K562 (cell line): Measurements from ENCODE around the gene ZNF778. TPM values are rescaled to one million over a fixed set of nuclear protein-coding genes. Genes with fewer than 3 reads are reported as not detected.

Experiments
- ATAC-seq: fragments of 200-7000 bp; cut with Tn5 transposase; 3 replicates; pipeline ENCODE4 v1.9.1; 2020; ENCODE audit warnings: moderate library complexity
- BruUV-seq: library from RNA; stranded (reverse); fragments of 400-500 nt; replicated peaks from 2 replicates; lab custom pipeline; 2021; lab: Mats Ljungman, UMichigan
- CTCF ChIA-PET: fragments of 300-600 bp; formaldehyde crosslinking; extraction: SDS; loops from one replicate; lab custom pipeline; 2021; ENCODE audit warnings: low intra/inter-chr PET ratio; lab: Yijun Ruan, JAX
- POLR2A ChIA-PET: fragments of 300-600, 350-650 bp; sonication (Branson Sonifier 250); formaldehyde crosslinking; extraction: SDS; loops from one replicate; lab custom pipeline; 2021; ENCODE audit warnings: antibody characterized with exemption, inconsistent platforms; lab: Yijun Ruan, JAX
- DNase-seq, 4 experiments: peaks; one replicate each; pipeline versions ENCODE4 v3.0.0 to v3.0.0-alpha.2; 2011 to 2018; ENCODE audit warnings: low spot score in 3 of 4, mixed read lengths in 3 of 4; ENCODE audit errors: extremely low read depth in 1 of 4
- FAIRE-seq: peaks from 2 replicates; lab custom pipeline; 2011; peaks lifted over from hg19 to GRCh38; lab: Jason Lieb, UNC
- H2AFZ ChIP-seq: 2 replicates; pipeline ENCODE4 v1.6.0; 2011; ENCODE audit warnings: low read depth, low read length, control low read depth, inconsistent platforms
- H3K27ac ChIP-seq: fragments of 200-600 bp; 3 replicates; pipeline ENCODE4 v1.8.0; 2011; ENCODE audit warnings: low read depth, mild to moderate bottlenecking, control low read depth, inconsistent platforms, low read length, moderate library complexity, mixed read lengths; ENCODE audit errors: extremely low read depth
- H3K27me3 ChIP-seq, 2 experiments: fragments of 300-600 bp in 1 of 2; 2 replicates in 1 of 2; 3 replicates in 1 of 2; pipeline versions ENCODE4 v1.6.0 to v1.8.0; 2011; ENCODE audit warnings: inconsistent platforms in 2 of 2, low read length in 2 of 2, mild to moderate bottlenecking in 1 of 2, mixed read lengths in 1 of 2, moderate library complexity in 1 of 2; ENCODE audit not compliant: control insufficient read depth in 2 of 2, insufficient read depth in 2 of 2
- H3K36me3 ChIP-seq: fragments of 300-600 bp; 3 replicates; pipeline ENCODE4 v1.8.0; 2011; ENCODE audit warnings: mild to moderate bottlenecking, low read length, inconsistent platforms; ENCODE audit not compliant: control insufficient read depth, insufficient read depth
- H3K4me1 ChIP-seq, 2 experiments: fragments of 200-600 bp in 1 of 2; replicated peaks in 1 of 2; 2 replicates in 1 of 2; 3 replicates in 1 of 2; pipeline versions ENCODE4 v1.5.1 to v1.8.0; 2011; ENCODE audit warnings: inconsistent platforms in 2 of 2, low read length in 2 of 2, mild to moderate bottlenecking in 1 of 2, mixed read lengths in 1 of 2, moderate library complexity in 1 of 2; ENCODE audit not compliant: control insufficient read depth in 2 of 2, insufficient read depth in 2 of 2
- H3K4me2 ChIP-seq: 2 replicates; pipeline ENCODE4 v1.6.1; 2011; ENCODE audit warnings: low read length, control low read depth, inconsistent platforms, mixed read lengths; ENCODE audit not compliant: insufficient read depth
- H3K4me3 ChIP-seq: fragments of 200-600 bp; sonication (generic), shearing (Covaris generic); 2 replicates; pipeline ENCODE4 v1.5.1; 2016; ENCODE audit warnings: control low read depth, inconsistent platforms
- H3K79me2 ChIP-seq: fragments of 200-600 bp; 3 replicates; pipeline ENCODE4 v1.8.0; 2011; ENCODE audit warnings: low read length, inconsistent platforms; ENCODE audit not compliant: control insufficient read depth, insufficient read depth
- H3K9ac ChIP-seq, 2 experiments: 2 replicates each; pipeline versions ENCODE4 v1.6.0 to v1.6.1; 2011; ENCODE audit warnings: low read depth in 2 of 2, low read length in 2 of 2, control low read depth in 1 of 2, inconsistent platforms in 1 of 2, mild to moderate bottlenecking in 1 of 2, mixed read lengths in 1 of 2; ENCODE audit not compliant: insufficient read depth in 1 of 2
- H3K9me1 ChIP-seq: one replicate; pipeline ENCODE4 v1.6.0; 2011; ENCODE audit warnings: inconsistent platforms, mild to moderate bottlenecking, low read length, moderate library complexity; ENCODE audit not compliant: control insufficient read depth, insufficient read depth
- H3K9me3 ChIP-seq: replicated peaks from 2 replicates; pipeline ENCODE4 v1.5.1; 2011; ENCODE audit warnings: low read depth, low read length, inconsistent platforms; ENCODE audit not compliant: control insufficient read depth, insufficient read depth
- H4K20me1 ChIP-seq: replicated peaks from 2 replicates; pipeline ENCODE4 v1.6.1; 2011; ENCODE audit warnings: low read length, inconsistent platforms, mixed read lengths; ENCODE audit not compliant: control insufficient read depth, insufficient read depth
- BRCA1 ChIP-seq, 2 experiments: fragments of 450-650 bp in 1 of 2; sonication (generic) in 1 of 2; formaldehyde crosslinking in 1 of 2; IDR thresholded peaks; 2 replicates each; pipeline versions ENCODE4 v1.5.0 to v1.6.1; 2017 to 2020; ENCODE audit warnings: mild to moderate bottlenecking in 1 of 2, missing genetic modification reagents in 1 of 2
- GABPB2 ChIP-seq: fragments of 250-450 bp; sonication (Bioruptor Pico); conservative IDR thresholded peaks from 2 replicates; pipeline ENCODE4 v1.5.1; 2021; ENCODE audit warnings: mild to moderate bottlenecking
- MBD2 ChIP-seq: sonication (generic); IDR thresholded peaks from 2 replicates; pipeline ENCODE4 v1.6.1; 2016; ENCODE audit warnings: low read depth, borderline replicate concordance
- MED1 ChIP-seq: sonication (generic); formaldehyde crosslinking; IDR thresholded peaks from 2 replicates; pipeline ENCODE4 v1.8.1; 2023; ENCODE audit warnings: missing genetic modification reagents, borderline replicate concordance
- NCOA2 ChIP-seq, 2 experiments: fragments of 450-650 bp; IDR thresholded peaks; 2 replicates each; pipeline ENCODE4 v1.6.1; 2018; ENCODE audit warnings: mild to moderate bottlenecking in 2 of 2, moderate library complexity in 1 of 2; ENCODE audit not compliant: partially characterized antibody in 2 of 2
- NCOR1 ChIP-seq: fragments of 450-650 bp; IDR thresholded peaks from 2 replicates; pipeline ENCODE4 v1.6.1; 2016; ENCODE audit warnings: mild to moderate bottlenecking, moderate library complexity
- SNIP1 ChIP-seq: fragments of 450-650 bp; IDR thresholded peaks from 2 replicates; pipeline ENCODE4 v1.7.1; 2017; ENCODE audit warnings: low read depth, mild to moderate bottlenecking
- SRSF3 ChIP-seq: fragments of 200-400 bp; formaldehyde crosslinking; IDR thresholded peaks from 2 replicates; pipeline ENCODE4 v1.6.1; 2016; ENCODE audit warnings: mild to moderate bottlenecking, low read length, moderate library complexity; ENCODE audit not compliant: insufficient read depth
- TAF15 ChIP-seq: fragments of 200-400 bp; formaldehyde crosslinking; IDR thresholded peaks from 2 replicates; pipeline ENCODE4 v1.6.1; 2017; ENCODE audit warnings: mild to moderate bottlenecking, low read depth, low read length, moderate library complexity
- TFAP4 ChIP-seq: sonication (generic); formaldehyde crosslinking; IDR thresholded peaks from 2 replicates; pipeline ENCODE4 v1.8.0; 2022; ENCODE audit warnings: missing genetic modification reagents, mild to moderate bottlenecking, moderate library complexity, borderline replicate concordance
- ZFPM2 ChIP-seq: fragments of 250-450 bp; sonication (Bioruptor Pico); IDR thresholded peaks from 2 replicates; pipeline ENCODE4 v1.5.1; 2022; ENCODE audit warnings: mild to moderate bottlenecking
- ZNF282 ChIP-seq: sonication (generic); formaldehyde crosslinking; IDR thresholded peaks from 2 replicates; pipeline ENCODE4 v1.8.1; 2023; ENCODE audit warnings: missing genetic modification reagents
- ZNF444 ChIP-seq: fragments of 250-450 bp; sonication (Bioruptor Pico); IDR thresholded peaks from 2 replicates; pipeline ENCODE4 v1.4.0; 2020; ENCODE audit warnings: mild to moderate bottlenecking, moderate library complexity
- ZNF696 ChIP-seq: fragments of 250-450 bp; sonication (Bioruptor Pico); conservative IDR thresholded peaks from 2 replicates; pipeline ENCODE4 v1.4.0; 2020; ENCODE audit warnings: mild to moderate bottlenecking, moderate library complexity
- ZNF766 ChIP-seq: fragments of 200-800 bp; sonication (Bioruptor generic); conservative IDR thresholded peaks from 2 replicates; pipeline ENCODE4 v1.6.1; 2016; ENCODE audit warnings: missing genetic modification characterization, missing compliant biosample characterization
- WGBS: fragments of 100-300 bp; shearing (Covaris generic); methylation state at CpG from one replicate; pipeline ENCODE4 v1.1.6; 2016; ENCODE audit warnings: low coverage, mixed read lengths; ENCODE audit not compliant: insufficient coverage; ENCODE audit errors: missing lambda C conversion rate; 5-methylcytosine and 5-hydroxymethylcytosine counted together
- in situ Hi-C: fragments of 300-500 bp; cut with MboI; formaldehyde crosslinking; loops from 4 replicates; pipeline ENCODE4 v1.15.0; 2018; ENCODE audit warnings: inconsistent platforms, mixed read lengths
- intact Hi-C: fragments of 100-400 bp; cut with micrococcal nuclease; formaldehyde crosslinking; loops from 2 replicates; pipeline ENCODE4 v1.14.2; 2022
- polyA plus RNA-seq, 8 experiments: library from polyadenylated mRNA; depleted of rRNA in 4 of 8; stranded (reverse) in 5 of 8; unstranded in 3 of 8; fragments of >200 nt; fragmentation: Nextera tagmentation in 2 of 8; fragmentation: Illumina TruSeq in 1 of 8; extraction: Ambion mirVana in 2 of 8; extraction: Trizol in 1 of 8; gene quantifications; 2 replicates each; pipeline versions ENCODE4 v1.2.1 to v1.2.3, GENCODE V29; 2011 to 2014; ENCODE audit warnings: inconsistent platforms in 1 of 8, missing spikeins in 1 of 8
- total RNA-seq, 7 experiments: library from RNA; depleted of rRNA in 6 of 7; stranded (reverse); fragments of >200 nt in 6 of 7; fragmentation: Illumina TruSeq in 2 of 7; extraction: Trizol in 2 of 7; gene quantifications; 2 replicates each; pipeline versions ENCODE4 v1.2.1 to v1.2.3, GENCODE V29; 2011 to 2021; ENCODE audit warnings: low replicate concordance in 1 of 7
- TF ChIP-seq, protein P1 (sequence below), 3 experiments: IDR thresholded peaks in 2 of 3; conservative IDR thresholded peaks in 1 of 3; 2 replicates each; pipeline ENCODE4 v1.5.1; 2011 to 2012; ENCODE audit warnings: low read length in 3 of 3, mild to moderate bottlenecking in 3 of 3, control low read depth in 2 of 3, improper control_type of control experiment in 1 of 3, inconsistent platforms in 1 of 3, low read depth in 1 of 3, mixed read lengths in 1 of 3, moderate library complexity in 1 of 3; ENCODE audit not compliant: insufficient read depth in 2 of 3

Gene ZNF778
- total and polyA plus RNA-seq, 9 of the 15 experiments (the other 6 are each of a cell fraction or from before 2014, with no cell fraction given): 0.70 to 60.6 (median 7.5) TPM

GRCh38 chr16:89217388-89218191 is at the start of gene ZNF778 (continued):
- TF ChIP-seq NCOA2 (IDR thresholded peaks at IDR 0.05; ENCODE audit: partially characterized antibody in 2 of 2) (no peak), NCOR1 (no peak), SRSF3 (no peak), SNIP1 (no peak)

GRCh38 chr16:89168381-89169189 is 48.9 kb upstream of the ZNF778 start:
- no peak for FAIRE-seq
- Histone ChIP-seq H3K4me2 (no peak overlapping the region), H3K9ac (peak overlapping the region in 1 of 2 experiments; percentile 48; a peak in 1 of 4 replicates), H3K27ac (no peak overlapping the region), H3K36me3 (no peaks in the 10 kb centered on the region), H3K9me3 (no peaks in the 10 kb centered on the region), H3K79me2 (no peaks in the 10 kb centered on the region), H3K27me3 (peaks cover 0 to 10% of the 10 kb centered on the region in 2 experiments; a peak in 1 of 5 replicates), H3K9me1 (no peaks in the 10 kb centered on the region), H3K4me1 (peaks cover 18 to 88% of the 10 kb centered on the region in 2 experiments), H4K20me1 (peaks cover 3% of the 10 kb centered on the region; the same call in 1 of the 2 replicates), H2AFZ (no peak overlapping the region), H3K4me3 (no peak overlapping the region)
- intact Hi-C loops (loop anchor here (10.0 kb wide), 1 partner anchor 194 kb away; the partner anchor contains the start of gene CBFA2T3), in situ Hi-C loops (loop anchor here (5.0 kb wide), 1 partner anchor 356 kb away; the partner anchor contains the start of gene APRT)
- ChIA-PET POLR2A (no interaction called here), CTCF (interaction anchor here (1.0 to 2.6 kb wide), 3 partner anchors 356 to 431 kb away, joined by 3 to 21 read pairs (median 16); partner anchors contain the start of gene APRT)
- DNase-seq: no peak
- ATAC-seq: no peak
- no TSS peak for BruUV-seq
- 57% methylated on average over 22 of the region's 23 CpGs for WGBS
- TF ChIP-seq TAF15 (no peak), GABPB2 (CRISPR knock-in tag) (no peak), ZNF282 (no peak), MED1 (CRISPR knock-in tag) (0 out of 2 replicates have a peak, but pooled peaks have one; percentile 25), TFAP4 (CRISPR knock-in tag) (peak; percentile 52; the same call in 1 of the 2 replicates), ZNF444 (CRISPR knock-in tag) (no peak), MBD2 (no peak), ZNF696 (CRISPR knock-in tag) (no peak), ZFPM2 (CRISPR knock-in tag) (no peak), ZNF766 (CRISPR knock-in tag) (no peak), BRCA1 (IDR thresholded peaks at IDR 0.05) (no peak), BRCA1 (CRISPR knock-in tag; IDR thresholded peaks at IDR 0.05) (no peak)
- TF ChIP-seq, protein P1, sequence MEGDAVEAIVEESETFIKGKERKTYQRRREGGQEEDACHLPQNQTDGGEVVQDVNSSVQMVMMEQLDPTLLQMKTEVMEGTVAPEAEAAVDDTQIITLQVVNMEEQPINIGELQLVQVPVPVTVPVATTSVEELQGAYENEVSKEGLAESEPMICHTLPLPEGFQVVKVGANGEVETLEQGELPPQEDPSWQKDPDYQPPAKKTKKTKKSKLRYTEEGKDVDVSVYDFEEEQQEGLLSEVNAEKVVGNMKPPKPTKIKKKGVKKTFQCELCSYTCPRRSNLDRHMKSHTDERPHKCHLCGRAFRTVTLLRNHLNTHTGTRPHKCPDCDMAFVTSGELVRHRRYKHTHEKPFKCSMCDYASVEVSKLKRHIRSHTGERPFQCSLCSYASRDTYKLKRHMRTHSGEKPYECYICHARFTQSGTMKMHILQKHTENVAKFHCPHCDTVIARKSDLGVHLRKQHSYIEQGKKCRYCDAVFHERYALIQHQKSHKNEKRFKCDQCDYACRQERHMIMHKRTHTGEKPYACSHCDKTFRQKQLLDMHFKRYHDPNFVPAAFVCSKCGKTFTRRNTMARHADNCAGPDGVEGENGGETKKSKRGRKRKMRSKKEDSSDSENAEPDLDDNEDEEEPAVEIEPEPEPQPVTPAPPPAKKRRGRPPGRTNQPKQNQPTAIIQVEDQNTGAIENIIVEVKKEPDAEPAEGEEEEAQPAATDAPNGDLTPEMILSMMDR (IDR thresholded peaks at IDR 0.05 in 2 of 3, conservative IDR thresholded peaks at IDR 0.05 in 1 of 3; ENCODE audit: insufficient read depth in 2 of 3, low read depth in 1 of 3, low read length in 3 of 3): peak in 2 of 3 experiments; percentile 30 to 38; a peak in 2 of 6 replicates
